ENCODE results near the gene CLGN. TPM values are rescaled to one million over a fixed set of nuclear protein-coding genes. Genes with fewer than 3 reads are reported as not detected.

Gene CLGN
- total and polyA plus RNA-seq, 2 of the 13 experiments (the other 11 are each of a cell fraction or from before 2014, with no cell fraction given), result 7.2 to 17.0 TPM

GRCh38 chr4:140373328-140374129 lies 53.9 kb downstream of the CLGN start, which contains the start of gene SCOC:
Gene SCOC (plus strand): TSS chr4:140373646. CDS start chr4:140379171, 5,525 bp downstream.
- Histone ChIP-seq H3K9me3 (ENCODE audit: low read length) (no peaks in the 10 kb centered on the region), H3K9ac (ENCODE audit: insufficient read depth, low read depth, low read length) (peak within 1 kb of the TSS; percentile 83), H3K4me3 (replicated peaks in 1 of 3; ENCODE audit: insufficient read depth in 1 of 3, low read depth in 2 of 3, low read length in 3 of 3) (peak within 1 kb of the TSS; percentile 78 to 86 (median 85)), H2AFZ (ENCODE audit: low read length) (peak within 1 kb of the TSS; percentile 93), H3K36me3 (replicated peaks in 1 of 2; ENCODE audit: control insufficient read depth in 1 of 2, insufficient read depth in 2 of 2, low read length in 2 of 2) (no peaks in the 10 kb centered on the region), H3K4me1 (ENCODE audit: insufficient read depth, low read length) (peaks cover 45% of the 10 kb centered on the region), H3K4me2 (ENCODE audit: low read depth, low read length) (peak within 1 kb of the TSS; percentile 94), H3K27me3 (ENCODE audit: control insufficient read depth in 1 of 2, insufficient read depth in 2 of 2, low read length in 2 of 2) (no peaks in the 10 kb centered on the region), H4K20me1 (ENCODE audit: insufficient read depth, low read length) (no peaks in the 10 kb centered on the region; the same call in none of the 2 replicates), H3K27ac (ENCODE audit: extremely low read length, insufficient read depth, low read length) (peak within 1 kb of the TSS; percentile 85), H3K79me2 (ENCODE audit: insufficient read depth, low read length) (peaks cover 47% of the 10 kb centered on the region)
- no TSS peak for BruUV-seq (replicated peaks)
- peak; percentile 95 for FAIRE-seq
- ATAC-seq, result peak; percentile 96
- CTCF ChIA-PET (ENCODE audit: low intra/inter-chr PET ratio, low total read pairs), result interaction anchor here (2.9 kb wide), 1 partner anchor 14 kb away, joined by 12 read pairs; no protein-coding TSS in a partner anchor
- peak; percentile 99 for DNase-seq (ENCODE audit: low spot score)
- POLR2A ChIA-PET, result interaction anchor here (0.7 to 4.1 kb wide), 13 partner anchors 10 to 708 kb away, joined by 3 to 56 read pairs (median 5); partner anchors contain the start of genes CLGN, ELMOD2 and MGST2
- WGBS (ENCODE audit: low lambda C conversion rate), result 0% methylated on average over 23 of the region's 63 CpGs
- in situ Hi-C loops (cut with HindIII; ENCODE audit: extremely low pct_ligation_motif_present, low pct_unique_long_range_greater_than_20kb) (no loop called here), intact Hi-C loops (cut with micrococcal nuclease; ENCODE audit: unreplicated experiment) (loop anchor here (1.0 to 2.0 kb wide), 4 partner anchors 15 to 382 kb away; partner anchors contain the start of genes CLGN and ELMOD2)
- TF ChIP-seq GTF2F1 (IDR thresholded peaks at IDR 0.05; ENCODE audit: low read length) (no peak), ZNF563 (CRISPR knock-in tag; IDR thresholded peaks at IDR 0.05) (peak; percentile 63; the same call in 1 of the 2 replicates), ZNF251 (CRISPR knock-in tag; IDR thresholded peaks at IDR 0.05) (no peak), ZBTB7B (CRISPR knock-in tag; IDR thresholded peaks at IDR 0.05) (no peak; the same call in 1 of the 2 replicates), ZNF720 (CRISPR knock-in tag; IDR thresholded peaks at IDR 0.05) (no peak), KMT2B (CRISPR knock-in tag; IDR thresholded peaks at IDR 0.05) (peak; percentile 78), REST (IDR thresholded peaks at IDR 0.05; ENCODE audit: borderline replicate concordance in 1 of 2, low read depth in 1 of 2, low read length in 2 of 2) (peak in 1 of 2 experiments; percentile 50; a peak in 1 of 4 replicates), ZNF430 (CRISPR knock-in tag; IDR thresholded peaks at IDR 0.05) (peak; percentile 76; the same call in 1 of the 2 replicates), SMAD1 (CRISPR knock-in tag; IDR thresholded peaks at IDR 0.05; ENCODE audit: borderline replicate concordance, low read depth) (peak; percentile 80; the same call in 1 of the 2 replicates), IKZF1 (IDR thresholded peaks at IDR 0.05) (no peak), ZNF160 (CRISPR knock-in tag; IDR thresholded peaks at IDR 0.05) (peak; percentile 87), MXD4 (CRISPR knock-in tag; IDR thresholded peaks at IDR 0.05) (no peak)
- TF ChIP-seq, protein P1, sequence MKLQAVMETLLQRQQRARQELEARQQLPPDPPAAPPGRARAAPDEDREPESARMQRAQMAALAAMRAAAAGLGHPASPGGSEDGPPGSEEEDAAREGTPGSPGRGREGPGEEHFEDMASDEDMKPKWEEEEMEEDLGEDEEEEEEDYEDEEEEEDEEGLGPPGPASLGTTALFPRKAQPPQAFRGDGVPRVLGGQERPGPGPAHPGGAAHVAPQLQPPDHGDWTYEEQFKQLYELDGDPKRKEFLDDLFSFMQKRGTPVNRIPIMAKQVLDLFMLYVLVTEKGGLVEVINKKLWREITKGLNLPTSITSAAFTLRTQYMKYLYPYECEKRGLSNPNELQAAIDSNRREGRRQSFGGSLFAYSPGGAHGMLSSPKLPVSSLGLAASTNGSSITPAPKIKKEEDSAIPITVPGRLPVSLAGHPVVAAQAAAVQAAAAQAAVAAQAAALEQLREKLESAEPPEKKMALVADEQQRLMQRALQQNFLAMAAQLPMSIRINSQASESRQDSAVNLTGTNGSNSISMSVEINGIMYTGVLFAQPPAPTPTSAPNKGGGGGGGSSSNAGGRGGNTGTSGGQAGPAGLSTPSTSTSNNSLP (IDR thresholded peaks at IDR 0.05; ENCODE audit: low read depth, low read length), result 0 out of 2 replicates have a peak, but pooled peaks have one; percentile 40
- TF ChIP-seq, protein P2, sequence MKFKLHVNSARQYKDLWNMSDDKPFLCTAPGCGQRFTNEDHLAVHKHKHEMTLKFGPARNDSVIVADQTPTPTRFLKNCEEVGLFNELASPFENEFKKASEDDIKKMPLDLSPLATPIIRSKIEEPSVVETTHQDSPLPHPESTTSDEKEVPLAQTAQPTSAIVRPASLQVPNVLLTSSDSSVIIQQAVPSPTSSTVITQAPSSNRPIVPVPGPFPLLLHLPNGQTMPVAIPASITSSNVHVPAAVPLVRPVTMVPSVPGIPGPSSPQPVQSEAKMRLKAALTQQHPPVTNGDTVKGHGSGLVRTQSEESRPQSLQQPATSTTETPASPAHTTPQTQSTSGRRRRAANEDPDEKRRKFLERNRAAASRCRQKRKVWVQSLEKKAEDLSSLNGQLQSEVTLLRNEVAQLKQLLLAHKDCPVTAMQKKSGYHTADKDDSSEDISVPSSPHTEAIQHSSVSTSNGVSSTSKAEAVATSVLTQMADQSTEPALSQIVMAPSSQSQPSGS (CRISPR knock-in tag; IDR thresholded peaks at IDR 0.05), result 0 out of 2 replicates have a peak, but pooled peaks have one; percentile 5
